Measurements from ENCODE around the gene SP2. TPM values are rescaled to one million over a fixed set of nuclear protein-coding genes. Genes with fewer than 3 reads are reported as not detected.
"Not testable (repeated sequence)": the region's sequence is repeated elsewhere in the genome, so short reads cannot be mapped to it uniquely, and the experiment has no call there.

The SP2 gene
- total RNA-seq, 1 donor from 2014 or later: 13.5 TPM

DNA sequence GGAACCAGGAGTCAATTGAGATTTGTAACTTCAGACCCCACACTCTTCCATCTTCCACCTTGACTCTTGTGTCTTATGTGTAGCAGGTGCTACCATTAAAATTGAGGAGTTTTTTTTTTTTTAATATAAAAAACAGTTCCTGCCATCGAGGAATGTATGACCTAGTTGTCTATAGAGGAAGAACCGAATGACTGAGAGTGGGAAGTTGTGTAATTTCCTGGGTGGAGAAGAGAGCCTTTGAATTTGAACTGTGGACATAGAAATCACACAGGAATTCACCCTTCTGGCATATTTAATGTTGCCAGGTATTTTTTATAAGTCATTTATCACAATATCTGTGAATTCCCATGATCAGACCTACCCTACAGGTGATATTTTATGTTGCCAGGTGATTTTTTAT lies 22.0 kb downstream of the SP2 start:
- Mint-ChIP-seq H3K4me3 (ENCODE audit: unreplicated experiment) (no peak overlapping the region), H3K27me3 (ENCODE audit: low read depth) (no peaks in the 10 kb centered on the region), H3K4me1 (ENCODE audit: low read depth) (no peaks in the 10 kb centered on the region), H3K9me3 (ENCODE audit: low read depth) (no peaks in the 10 kb centered on the region), H3K27ac (ENCODE audit: unreplicated experiment) (no peak overlapping the region), H3K36me3 (ENCODE audit: low read depth) (peaks cover 17% of the 10 kb centered on the region)
- TF ChIP-seq, protein P1, sequence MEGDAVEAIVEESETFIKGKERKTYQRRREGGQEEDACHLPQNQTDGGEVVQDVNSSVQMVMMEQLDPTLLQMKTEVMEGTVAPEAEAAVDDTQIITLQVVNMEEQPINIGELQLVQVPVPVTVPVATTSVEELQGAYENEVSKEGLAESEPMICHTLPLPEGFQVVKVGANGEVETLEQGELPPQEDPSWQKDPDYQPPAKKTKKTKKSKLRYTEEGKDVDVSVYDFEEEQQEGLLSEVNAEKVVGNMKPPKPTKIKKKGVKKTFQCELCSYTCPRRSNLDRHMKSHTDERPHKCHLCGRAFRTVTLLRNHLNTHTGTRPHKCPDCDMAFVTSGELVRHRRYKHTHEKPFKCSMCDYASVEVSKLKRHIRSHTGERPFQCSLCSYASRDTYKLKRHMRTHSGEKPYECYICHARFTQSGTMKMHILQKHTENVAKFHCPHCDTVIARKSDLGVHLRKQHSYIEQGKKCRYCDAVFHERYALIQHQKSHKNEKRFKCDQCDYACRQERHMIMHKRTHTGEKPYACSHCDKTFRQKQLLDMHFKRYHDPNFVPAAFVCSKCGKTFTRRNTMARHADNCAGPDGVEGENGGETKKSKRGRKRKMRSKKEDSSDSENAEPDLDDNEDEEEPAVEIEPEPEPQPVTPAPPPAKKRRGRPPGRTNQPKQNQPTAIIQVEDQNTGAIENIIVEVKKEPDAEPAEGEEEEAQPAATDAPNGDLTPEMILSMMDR (IDR thresholded peaks at IDR 0.05): no peak
- DNase-seq (ENCODE audit: low spot score): no peak

DNA sequence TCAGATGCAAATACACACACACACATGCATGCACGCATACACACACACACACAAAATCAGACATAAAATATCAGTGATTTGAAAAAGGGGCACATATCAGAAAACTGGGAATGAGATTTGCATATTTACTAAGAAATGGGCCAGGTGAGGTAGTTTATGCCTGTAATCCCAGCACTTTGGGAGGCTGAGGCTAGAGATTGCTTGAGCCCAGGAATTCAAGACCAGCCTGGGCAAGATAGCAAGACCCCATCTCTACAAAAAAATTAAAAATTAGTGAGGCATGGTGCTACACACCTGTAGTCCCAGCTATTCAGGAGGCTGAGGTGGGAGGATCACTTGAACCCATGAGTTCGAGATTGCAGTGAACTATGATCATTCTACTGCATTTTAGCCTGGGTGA lies 23.0 kb downstream of the SP2 start:
- H3K27me3 Mint-ChIP-seq (ENCODE audit: low read depth): no peaks in the 10 kb centered on the region
- DNase-seq (ENCODE audit: low spot score): no peak
- no peak overlapping the region for H3K27ac Mint-ChIP-seq (ENCODE audit: unreplicated experiment)
- H3K4me1 Mint-ChIP-seq (ENCODE audit: low read depth): no peaks in the 10 kb centered on the region
- no peak overlapping the region for H3K4me3 Mint-ChIP-seq (ENCODE audit: unreplicated experiment)
- peaks cover 23% of the 10 kb centered on the region for H3K36me3 Mint-ChIP-seq (ENCODE audit: low read depth)
- H3K9me3 Mint-ChIP-seq (ENCODE audit: low read depth): no peaks in the 10 kb centered on the region
- TF ChIP-seq, protein P1 (IDR thresholded peaks at IDR 0.05): no peak

DNA sequence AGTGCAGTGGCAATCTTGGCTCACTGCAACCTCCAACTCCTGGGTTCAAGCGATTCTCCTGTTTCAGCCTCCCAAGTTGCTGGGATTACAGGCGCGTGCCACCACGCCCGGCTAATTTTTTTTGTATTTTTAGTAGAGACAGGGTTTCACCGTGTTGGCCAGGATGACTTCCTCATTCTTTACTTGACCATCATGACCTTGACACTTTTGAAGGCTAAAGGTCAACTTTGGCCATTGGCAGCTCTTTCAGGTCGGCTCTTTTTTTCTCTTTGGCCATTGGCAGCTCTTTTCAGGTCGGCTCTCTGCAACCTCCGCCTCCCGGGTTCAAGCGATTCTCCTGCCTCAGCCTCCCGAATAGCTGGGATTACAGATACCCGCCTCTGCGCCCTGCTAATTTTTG lies 23.9 kb downstream of the SP2 start:
- H3K4me1 Mint-ChIP-seq (ENCODE audit: low read depth); H3K27ac Mint-ChIP-seq (ENCODE audit: unreplicated experiment); H3K9me3 Mint-ChIP-seq (ENCODE audit: low read depth): not testable (repeated sequence)

DNA sequence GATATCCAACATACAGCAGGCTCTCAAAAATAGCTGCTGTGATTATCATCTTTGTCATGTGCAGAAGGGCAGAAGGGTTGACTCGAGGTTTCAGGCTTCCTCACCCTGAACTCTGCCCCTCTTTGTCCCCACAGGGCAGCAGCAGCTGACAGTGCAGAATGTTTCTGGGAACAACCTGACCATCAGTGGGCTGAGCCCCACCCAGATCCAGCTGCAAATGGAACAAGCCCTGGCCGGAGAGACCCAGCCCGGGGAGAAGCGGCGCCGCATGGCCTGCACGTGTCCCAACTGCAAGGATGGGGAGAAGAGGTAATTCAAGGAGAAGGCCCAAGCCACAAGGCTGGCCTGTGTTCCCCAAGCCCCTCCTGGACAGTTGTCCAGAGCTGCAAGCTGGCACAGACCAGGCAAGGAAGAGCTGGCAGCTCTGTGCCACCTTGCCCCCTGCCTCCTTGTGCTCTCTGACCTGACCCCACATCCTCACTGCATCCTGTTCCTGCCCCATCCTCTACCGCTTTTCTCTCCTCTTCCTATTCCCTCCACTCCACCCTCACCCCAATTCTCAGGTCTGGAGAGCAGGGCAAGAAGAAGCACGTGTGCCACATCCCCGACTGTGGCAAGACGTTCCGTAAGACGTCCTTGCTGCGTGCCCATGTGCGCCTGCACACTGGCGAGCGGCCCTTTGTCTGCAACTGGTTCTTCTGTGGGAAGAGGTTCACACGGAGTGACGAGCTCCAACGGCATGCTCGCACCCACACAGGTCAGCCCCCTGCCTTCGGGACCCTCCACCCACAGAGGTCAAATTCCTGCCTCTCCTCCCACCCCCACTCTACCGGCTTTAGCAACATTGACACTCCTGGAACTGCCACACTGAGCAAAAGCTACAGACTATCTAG lies 29.0 kb downstream of the SP2 start:
- Mint-ChIP-seq H3K9me3 (ENCODE audit: low read depth) (no peaks in the 10 kb centered on the region), H3K4me1 (ENCODE audit: low read depth) (no peaks in the 10 kb centered on the region), H3K27ac (ENCODE audit: unreplicated experiment) (no peak overlapping the region), H3K4me3 (ENCODE audit: unreplicated experiment) (no peak overlapping the region), H3K27me3 (ENCODE audit: low read depth) (no peaks in the 10 kb centered on the region), H3K36me3 (ENCODE audit: low read depth) (peaks cover 35% of the 10 kb centered on the region)
- TF ChIP-seq, protein P1 (IDR thresholded peaks at IDR 0.05): no peak
- no peak for DNase-seq (ENCODE audit: low spot score)

More for the DNA sequence above, 23.9 kb downstream of the SP2 start:
- not testable (repeated sequence) for H3K27me3 Mint-ChIP-seq (ENCODE audit: low read depth); H3K4me3 Mint-ChIP-seq (ENCODE audit: unreplicated experiment); DNase-seq (ENCODE audit: low spot score)
- peaks cover 27% of the 10 kb centered on the region for H3K36me3 Mint-ChIP-seq (ENCODE audit: low read depth)

DNA sequence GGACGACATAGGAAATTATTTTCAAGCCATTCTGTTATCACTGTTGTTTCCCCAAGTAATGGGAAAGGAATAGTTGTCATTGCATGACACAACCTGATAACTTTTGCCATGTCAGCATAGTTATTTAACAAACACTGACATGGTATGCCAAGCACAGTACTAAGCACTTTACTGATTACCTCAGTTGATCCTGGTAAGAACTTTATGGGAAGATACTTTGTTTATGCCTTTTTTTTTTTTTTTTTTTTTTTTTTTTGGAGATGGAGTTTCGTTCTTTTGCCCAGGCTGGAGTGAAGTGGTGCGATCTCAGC lies 29.6 kb downstream of the SP2 start:
- Mint-ChIP-seq H3K36me3 (ENCODE audit: low read depth) (peaks cover 34% of the 10 kb centered on the region), H3K27me3 (ENCODE audit: low read depth) (no peaks in the 10 kb centered on the region), H3K4me1 (ENCODE audit: low read depth) (no peaks in the 10 kb centered on the region), H3K4me3 (ENCODE audit: unreplicated experiment) (no peak overlapping the region), H3K27ac (ENCODE audit: unreplicated experiment) (no peak overlapping the region), H3K9me3 (ENCODE audit: low read depth) (no peaks in the 10 kb centered on the region)
- DNase-seq (ENCODE audit: low spot score): no peak
- TF ChIP-seq, protein P1 (IDR thresholded peaks at IDR 0.05): no peak

Data from chondrocyte (in vitro differentiated cells).